IgD-negative memory B cell (primary cell): Measurements from ENCODE around the gene KCNK15. TPM values are rescaled to one million over a fixed set of nuclear protein-coding genes. Genes with fewer than 3 reads are reported as not detected.

Experiments used
- H3K27ac Mint-ChIP-seq, 3 donors: one replicate each; pipeline ENCODE4 v1.8.0; 2020 to 2022; ENCODE audit warnings: mild to moderate bottlenecking in 3 of 3, mixed read lengths in 3 of 3, moderate library complexity in 1 of 3
- H3K27me3 Mint-ChIP-seq: one replicate; pipeline ENCODE4 v1.8.0; 2021; ENCODE audit warnings: mixed read lengths
- H3K36me3 Mint-ChIP-seq: one replicate; pipeline ENCODE4 v1.8.0; 2020; ENCODE audit warnings: mild to moderate bottlenecking, mixed read lengths
- H3K4me1 Mint-ChIP-seq, 3 donors: one replicate each; pipeline ENCODE4 v1.8.0; 2020 to 2022; ENCODE audit warnings: mixed read lengths in 3 of 3, mild to moderate bottlenecking in 1 of 3
- H3K4me3 Mint-ChIP-seq, 4 donors: one replicate each; pipeline ENCODE4 v1.8.0; 2020 to 2022; ENCODE audit warnings: mild to moderate bottlenecking in 4 of 4, mixed read lengths in 4 of 4, moderate library complexity in 3 of 4
- H3K9me3 Mint-ChIP-seq, 3 donors: one replicate each; pipeline ENCODE4 v1.8.0; 2020 to 2021; ENCODE audit warnings: mixed read lengths in 3 of 3, mild to moderate bottlenecking in 1 of 3
- polyA plus RNA-seq: library from polyadenylated mRNA; unstranded; fragments of 300-500 nt; fragmentation: Illumina TruSeq; gene quantifications from one replicate; pipeline ENCODE4 v1.2.3, GENCODE V29; 2021

Gene KCNK15
- polyA plus RNA-seq, 1 donor from 2014 or later, result not detected

DNA sequence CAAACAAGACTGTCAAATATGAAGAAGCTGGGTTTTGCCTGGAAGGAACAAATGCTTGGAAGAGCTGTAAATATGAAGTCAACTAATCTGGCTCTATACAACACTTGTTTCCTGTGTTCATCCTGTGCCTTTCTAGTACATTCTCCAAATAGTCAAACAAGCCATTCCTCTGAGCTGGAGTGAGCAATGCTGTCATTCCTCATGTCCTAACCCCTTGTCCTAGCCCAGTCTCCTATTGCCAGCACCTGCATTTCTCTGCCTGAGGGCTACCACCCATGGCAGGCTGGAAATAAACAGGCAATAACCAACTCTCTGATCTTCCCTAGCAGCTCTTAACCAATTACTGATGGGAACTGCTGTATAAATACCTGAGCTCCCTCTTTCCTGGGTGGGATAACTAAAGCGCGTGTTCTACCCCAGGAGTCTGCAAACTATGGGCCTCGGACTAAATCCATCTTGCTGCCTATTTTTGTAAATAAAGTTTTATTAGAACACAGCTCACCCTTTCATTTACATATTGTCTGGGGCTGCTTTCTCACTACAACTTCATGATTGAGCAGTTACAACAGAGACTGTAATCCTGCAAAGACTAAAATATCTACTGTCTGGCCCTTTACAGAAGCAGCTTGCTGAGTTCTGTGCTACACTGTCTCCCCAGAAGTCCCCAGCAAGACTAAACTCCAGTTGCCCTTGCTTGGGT, 51.2 kb downstream of the KCNK15 start:
- H3K36me3 Mint-ChIP-seq, result peaks cover 2% of the 10 kb centered on the region
- no peak overlapping the region for H3K27ac Mint-ChIP-seq
- no peak overlapping the region for H3K4me3 Mint-ChIP-seq
- peaks cover 1% of the 10 kb centered on the region for H3K27me3 Mint-ChIP-seq
- no peaks in the 10 kb centered on the region for H3K4me1 Mint-ChIP-seq
- H3K9me3 Mint-ChIP-seq, result no peaks in the 10 kb centered on the region

- no peaks in the 10 kb centered on the region for H3K4me1 Mint-ChIP-seq
- H3K4me3 Mint-ChIP-seq, result no peak overlapping the region
- H3K27ac Mint-ChIP-seq, result no peak overlapping the region
- H3K27me3 Mint-ChIP-seq, result peaks cover 4% of the 10 kb centered on the region
- H3K36me3 Mint-ChIP-seq, result peaks cover 2% of the 10 kb centered on the region
- no peaks in the 10 kb centered on the region for H3K9me3 Mint-ChIP-seq
These were observed 54.0 kb downstream of the KCNK15 start for GRCh38 chr20:44799691-44800090.

DNA sequence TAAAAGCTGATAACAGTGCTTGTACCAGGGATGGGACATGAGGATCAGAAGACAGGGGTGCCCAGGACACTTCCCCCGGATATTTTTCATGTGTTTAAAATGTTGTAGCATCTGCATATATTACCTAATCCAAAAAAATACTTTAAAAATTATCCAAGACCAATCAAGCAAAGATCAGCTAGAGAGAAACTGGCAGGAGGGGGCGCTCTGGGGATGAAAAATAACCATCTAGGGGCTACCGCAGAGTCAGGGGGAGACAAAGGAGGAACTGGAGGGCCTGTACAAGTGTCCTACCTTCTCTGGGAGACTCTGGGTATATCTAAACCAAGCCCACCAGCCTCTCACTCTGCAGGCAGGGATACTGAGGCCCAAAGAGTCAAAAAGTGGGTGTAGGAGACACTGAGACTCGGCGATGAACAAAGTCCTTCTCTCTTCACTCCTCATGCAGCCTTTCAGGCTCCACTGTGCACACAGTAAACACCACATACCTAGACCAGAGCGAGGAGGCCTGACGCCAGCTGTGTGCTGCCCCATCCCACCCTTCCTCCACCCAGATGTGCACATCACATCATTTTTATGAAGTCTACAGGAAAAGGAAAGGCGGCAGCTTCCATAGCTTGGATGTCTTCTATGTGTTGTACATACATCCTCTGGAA, 54.9 kb downstream of the KCNK15 start:
- peaks cover 2% of the 10 kb centered on the region for H3K36me3 Mint-ChIP-seq

More for the DNA sequence above, 54.9 kb downstream of the KCNK15 start:
- peaks cover 3% of the 10 kb centered on the region for H3K27me3 Mint-ChIP-seq
- no peak overlapping the region for H3K27ac Mint-ChIP-seq
- H3K9me3 Mint-ChIP-seq, result no peaks in the 10 kb centered on the region
- H3K4me1 Mint-ChIP-seq, result no peaks in the 10 kb centered on the region
- H3K4me3 Mint-ChIP-seq, result no peak overlapping the region

Other genes with a start within 250 kb of the KCNK15 start
- gene SERINC3, start 223.8 kb upstream of the KCNK15 start, polyA plus RNA-seq, result 91.5 TPM
- 63.3 TPM for gene PKIG, start 163.3 kb upstream of the KCNK15 start, polyA plus RNA-seq
- 10.5 TPM for gene ADA, start 94.2 kb upstream of the KCNK15 start, polyA plus RNA-seq
- not detected for gene CCN5, start 30.5 kb upstream of the KCNK15 start, polyA plus RNA-seq
- gene RIMS4, start 64.7 kb downstream of the KCNK15 start, polyA plus RNA-seq, result not detected
- 505 TPM for gene YWHAB, start 139.8 kb downstream of the KCNK15 start, polyA plus RNA-seq
- 3.4 TPM for gene PABPC1L, start 164.2 kb downstream of the KCNK15 start, polyA plus RNA-seq
- 33.0 TPM for gene TOMM34, start 214.5 kb downstream of the KCNK15 start, polyA plus RNA-seq
- gene STK4, start 220.6 kb downstream of the KCNK15 start, polyA plus RNA-seq, result 131 TPM